Uterus (tissue), 4 donors: ENCODE results near the gene TSPAN3. TPM values are rescaled to one million over a fixed set of nuclear protein-coding genes. Genes with fewer than 3 reads are reported as not detected.

Experiments used
- DNase-seq, 2 donors: peaks; one replicate each; pipeline ENCODE4 v3.0.0-alpha.2; 2019 to 2020
- H3K27ac ChIP-seq, 2 donors: fragments of 200-600 bp; sonication (generic); 1 replicate in 1 of 2; 2 replicates in 1 of 2; pipeline ENCODE4 v1.5.1; 2016 to 2018
- H3K27me3 ChIP-seq, 2 donors: fragments of 200-600 bp; sonication (generic); one replicate each; pipeline ENCODE4 v1.5.1; 2018 to 2019; ENCODE audit warnings: control low read depth in 1 of 2
- H3K36me3 ChIP-seq, 2 donors: fragments of 200-600 bp; sonication (generic); one replicate each; pipeline ENCODE4 v1.5.1; 2019; ENCODE audit warnings: control low read depth in 1 of 2
- H3K4me1 ChIP-seq, 2 donors: fragments of 200-600 bp; sonication (generic); one replicate each; pipeline ENCODE4 v1.5.1; 2018 to 2019; ENCODE audit warnings: control low read depth in 1 of 2
- H3K4me3 ChIP-seq, 2 donors: fragments of 200-600 bp; sonication (generic); 1 replicate in 1 of 2; 2 replicates in 1 of 2; pipeline ENCODE4 v1.5.1; 2018 to 2019; ENCODE audit warnings: mild to moderate bottlenecking in 1 of 2
- H3K9me3 ChIP-seq, 2 donors: fragments of 200-600 bp; sonication (generic); one replicate each; pipeline ENCODE4 v1.5.1; 2019; ENCODE audit warnings: control low read depth in 1 of 2
- CTCF ChIP-seq, 4 experiments: fragments of 200-600 bp in 2 of 4; fragments of 450-650 bp in 2 of 4; sonication (generic) in 2 of 4; IDR thresholded peaks; one replicate each; pipeline ENCODE4 v1.5.1; 2016 to 2019; ENCODE audit warnings: antibody characterized with exemption in 4 of 4, mild to moderate bottlenecking in 2 of 4, moderate library complexity in 1 of 4
- POLR2A ChIP-seq, 2 donors: fragments of 450-650 bp; IDR thresholded peaks; one replicate each; pipeline ENCODE4 v1.6.1; 2016; ENCODE audit warnings: antibody characterized with exemption in 2 of 2, mild to moderate bottlenecking in 1 of 2, moderate library complexity in 1 of 2
- intact Hi-C: fragments of 100-400 bp; cut with DNase I; formaldehyde crosslinking; loops from one replicate; pipeline ENCODE4 v1.15.1; 2023; ENCODE audit warnings: low total_unique reads
- total RNA-seq, 4 donors: library from RNA; depleted of rRNA in 3 of 4; stranded (reverse); fragments of >200 nt in 3 of 4; gene quantifications; one replicate each; pipeline versions ENCODE4 v1.1.0 to v1.2.4, GENCODE V29; 2014 to 2023
- donor health status: DM: yes; HTN: yes; CAD: no.

TSPAN3 gene
- total RNA-seq, 4 donors from 2014 or later, result 62.0 to 446 (median 114) TPM

GRCh38 chr15:76999996-77000395 lies 70.9 kb downstream of the TSPAN3 start:
- H3K27ac ChIP-seq, result no peak overlapping the region
- H3K4me3 ChIP-seq, result no peak overlapping the region
- no peaks in the 10 kb centered on the region for H3K27me3 ChIP-seq
- H3K36me3 ChIP-seq, result no peaks in the 10 kb centered on the region
- intact Hi-C loops, result no loop called here
- no peak for TF ChIP-seq CTCF (IDR thresholded peaks at IDR 0.05)
- TF ChIP-seq POLR2A (IDR thresholded peaks at IDR 0.05), result no peak
- no peaks in the 10 kb centered on the region for H3K9me3 ChIP-seq
- no peaks in the 10 kb centered on the region for H3K4me1 ChIP-seq
- DNase-seq, result no peak

DNA sequence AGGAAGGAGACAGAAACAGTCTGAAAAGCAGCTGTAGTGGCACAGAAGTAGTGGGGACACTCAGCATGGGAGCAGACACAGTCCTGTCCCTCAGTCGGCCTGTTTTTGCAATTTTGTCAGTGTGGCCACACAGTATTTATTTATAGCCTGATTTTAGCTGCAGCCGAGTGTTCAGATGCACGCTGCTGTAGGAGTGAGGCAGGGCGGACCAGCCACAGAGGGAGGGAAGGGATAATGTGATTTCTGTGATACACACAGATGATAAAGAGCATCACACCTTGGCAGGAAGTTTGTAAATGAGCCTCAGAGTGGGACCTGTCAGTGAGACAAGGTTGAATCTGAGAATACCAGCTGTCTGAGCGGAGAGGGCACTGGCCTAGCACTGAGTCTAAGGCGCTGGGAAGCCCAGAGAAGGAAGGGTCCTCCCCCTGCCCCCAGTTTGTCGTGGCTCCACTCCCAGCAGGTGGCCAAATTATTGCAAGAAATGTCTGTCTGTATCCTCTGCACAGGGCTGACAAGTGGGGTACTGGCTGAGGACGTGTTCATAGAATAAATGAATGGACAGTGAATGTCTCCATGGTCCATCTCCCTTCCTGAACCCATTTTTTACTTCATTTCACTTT lies 72.1 kb downstream of the TSPAN3 start:
- no peaks in the 10 kb centered on the region for H3K36me3 ChIP-seq
- intact Hi-C loops, result no loop called here
- no peaks in the 10 kb centered on the region for H3K9me3 ChIP-seq
- no peak for DNase-seq
- TF ChIP-seq POLR2A (IDR thresholded peaks at IDR 0.05) (no peak), CTCF (IDR thresholded peaks at IDR 0.05) (no peak)
- no peak overlapping the region for H3K27ac ChIP-seq
- H3K4me3 ChIP-seq, result no peak overlapping the region
- H3K27me3 ChIP-seq, result no peaks in the 10 kb centered on the region
- no peaks in the 10 kb centered on the region for H3K4me1 ChIP-seq

DNA sequence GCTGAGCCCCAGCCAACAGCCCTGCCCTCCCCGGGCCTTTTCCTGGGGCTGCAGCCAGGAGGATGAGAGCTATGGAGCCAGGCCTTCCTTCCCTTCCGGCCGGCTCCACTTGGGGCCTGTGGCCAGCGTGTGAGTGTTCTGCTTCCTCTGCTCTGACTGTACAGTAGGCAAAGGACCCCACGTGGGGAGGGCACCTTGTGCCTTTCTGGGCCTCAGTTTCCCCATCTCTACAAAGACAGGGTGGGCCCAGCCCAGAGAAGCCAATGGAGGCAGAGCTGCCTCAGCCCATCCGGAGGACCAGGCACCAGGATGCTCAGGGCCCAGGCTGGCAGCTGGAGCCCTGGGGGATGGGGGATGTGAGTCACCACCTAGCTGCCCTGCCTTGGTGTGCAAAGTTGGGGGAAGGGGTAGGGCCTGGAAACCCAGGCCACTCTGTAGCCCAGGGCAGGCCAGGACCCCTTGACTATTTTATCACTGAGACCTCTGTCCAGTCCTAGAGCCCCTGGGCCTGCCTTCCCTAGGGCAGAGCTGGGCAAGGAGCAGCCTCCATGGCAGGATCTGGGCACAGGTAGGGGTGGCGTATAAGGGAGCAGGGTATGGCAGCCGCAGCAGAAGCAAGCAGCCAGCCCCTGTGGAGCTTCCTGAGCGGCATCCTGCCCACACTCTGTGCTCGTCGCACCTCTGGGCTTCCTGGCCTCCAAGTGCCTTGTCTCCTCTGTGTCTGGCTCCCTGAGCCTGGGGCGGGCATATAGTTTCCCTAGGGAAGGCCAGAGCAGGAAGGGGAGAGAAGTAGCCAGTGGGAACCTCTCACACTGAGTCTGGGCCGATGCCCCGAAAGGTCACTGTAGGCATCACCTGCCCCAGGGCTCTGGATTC lies 74.1 kb downstream of the TSPAN3 start:
- intact Hi-C loops, result no loop called here
- H3K4me1 ChIP-seq, result no peaks in the 10 kb centered on the region
- no peaks in the 10 kb centered on the region for H3K27me3 ChIP-seq
- H3K9me3 ChIP-seq, result no peaks in the 10 kb centered on the region
- TF ChIP-seq POLR2A (IDR thresholded peaks at IDR 0.05), result no peak
- TF ChIP-seq CTCF (IDR thresholded peaks at IDR 0.05), result no peak
- no peak overlapping the region for H3K4me3 ChIP-seq
- H3K36me3 ChIP-seq, result no peaks in the 10 kb centered on the region
- H3K27ac ChIP-seq, result no peak overlapping the region
- peak in 1 of 2 donors; percentile 26 for DNase-seq

DNA sequence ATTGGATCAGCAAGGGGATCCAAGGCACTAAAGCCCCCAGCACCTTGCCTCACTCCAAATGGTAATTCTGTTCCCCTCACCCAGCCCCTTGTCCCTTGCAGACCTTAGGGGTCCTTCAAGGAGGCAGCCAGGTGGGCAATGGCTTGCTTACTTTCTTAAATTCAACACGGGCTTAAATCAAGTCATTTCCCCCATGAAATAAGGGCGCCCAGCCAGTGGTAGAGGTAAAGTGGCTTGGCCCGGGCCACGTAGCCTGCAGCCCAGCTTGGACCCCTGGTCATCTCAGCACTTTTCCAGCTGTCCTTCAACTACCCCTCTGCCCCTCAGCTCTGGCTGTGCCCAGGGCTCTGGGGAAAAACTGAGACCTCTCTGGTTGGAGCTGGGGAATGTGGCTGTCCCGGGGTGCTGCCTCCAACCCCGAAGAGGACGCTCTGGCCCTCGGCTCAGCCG lies 74.8 kb downstream of the TSPAN3 start:
- Histone ChIP-seq H3K27me3 (no peaks in the 10 kb centered on the region), H3K4me1 (no peaks in the 10 kb centered on the region), H3K27ac (no peak overlapping the region), H3K36me3 (no peaks in the 10 kb centered on the region), H3K4me3 (no peak overlapping the region), H3K9me3 (no peaks in the 10 kb centered on the region)
- DNase-seq, result no peak
- intact Hi-C loops, result no loop called here
- TF ChIP-seq CTCF (IDR thresholded peaks at IDR 0.05) (no peak), POLR2A (IDR thresholded peaks at IDR 0.05) (no peak)
